Upper lobe of right lung (tissue), 1 donor: ENCODE data around the gene GLIS1. TPM values are rescaled to one million over a fixed set of nuclear protein-coding genes. Genes with fewer than 3 reads are reported as not detected.

Experiments
- ATAC-seq: fragments of 200-7000 bp; cut with Tn5 transposase; one replicate; pipeline ENCODE4 v1.9.1; 2020; ENCODE audit warnings: mild to moderate bottlenecking, moderate library complexity
- DNase-seq: peaks from one replicate; pipeline ENCODE4 v3.0.0-alpha.2; 2020
- H3K27ac ChIP-seq: fragments of 200-600 bp; one replicate; pipeline ENCODE4 v1.8.0; 2022
- H3K27me3 ChIP-seq: fragments of 200-600 bp; one replicate; pipeline ENCODE4 v1.8.0; 2022; ENCODE audit warnings: mild to moderate bottlenecking
- H3K36me3 ChIP-seq: fragments of 200-600 bp; one replicate; pipeline ENCODE4 v1.8.0; 2022
- H3K4me1 ChIP-seq: fragments of 200-600 bp; one replicate; pipeline ENCODE4 v1.8.0; 2022
- H3K4me3 ChIP-seq: fragments of 200-600 bp; one replicate; pipeline ENCODE4 v1.8.0; 2022; ENCODE audit warnings: mild to moderate bottlenecking
- H3K9me3 ChIP-seq: fragments of 200-600 bp; one replicate; pipeline ENCODE4 v1.8.0; 2022
- CTCF ChIP-seq: fragments of 200-600 bp; IDR thresholded peaks from one replicate; pipeline ENCODE4 v1.8.0; 2022; ENCODE audit warnings: antibody characterized with exemption
- intact Hi-C: fragments of 100-400 bp; cut with DNase I; formaldehyde crosslinking; loops from one replicate; pipeline ENCODE4 v1.11.0; 2022
- total RNA-seq: library from RNA; stranded (reverse); fragmentation: NEBNext Ultra II Directional; extraction: Animal tissue kit (Norgen Biotek cat#: 25700); gene quantifications from one replicate; pipeline ENCODE4 v1.2.1, GENCODE V29; 2021
- donor health status: DM: no; HTN: yes; CAD: no; lungs with severe emphysema.

The GLIS1 gene
- total RNA-seq, 1 donor from 2014 or later, result 0.14 TPM

GRCh38 chr1:53500204-53501064, 238.5 kb downstream of the GLIS1 start:
- Histone ChIP-seq H3K27me3 (peaks cover 25% of the 10 kb centered on the region), H3K4me1 (no peaks in the 10 kb centered on the region), H3K9me3 (no peaks in the 10 kb centered on the region), H3K4me3 (no peak overlapping the region), H3K36me3 (no peaks in the 10 kb centered on the region), H3K27ac (no peak overlapping the region)
- no peak for TF ChIP-seq CTCF
- intact Hi-C loops, result no loop called here
- DNase-seq (no peak), ATAC-seq (no peak)

- H3K36me3 ChIP-seq, result no peaks in the 10 kb centered on the region
- DNase-seq (no peak), ATAC-seq (no peak)
- no peak for TF ChIP-seq CTCF
- intact Hi-C loops, result no loop called here
- H3K27me3 ChIP-seq, result peaks cover 25% of the 10 kb centered on the region
- no peaks in the 10 kb centered on the region for H3K9me3 ChIP-seq
- H3K4me3 ChIP-seq, result no peak overlapping the region
- no peaks in the 10 kb centered on the region for H3K4me1 ChIP-seq
- H3K27ac ChIP-seq, result no peak overlapping the region
Observed at GRCh38 chr1:53499257-53500203, 239.4 kb downstream of the GLIS1 start.

- H3K4me1 ChIP-seq, result no peaks in the 10 kb centered on the region
- peaks cover 25% of the 10 kb centered on the region for H3K27me3 ChIP-seq
- intact Hi-C loops, result no loop called here
- no peaks in the 10 kb centered on the region for H3K9me3 ChIP-seq
- DNase-seq (no peak), ATAC-seq (no peak)
- no peaks in the 10 kb centered on the region for H3K36me3 ChIP-seq
- no peak overlapping the region for H3K4me3 ChIP-seq
- no peak for TF ChIP-seq CTCF
- H3K27ac ChIP-seq, result no peak overlapping the region
Observed at GRCh38 chr1:53498555-53499131, 240.3 kb downstream of the GLIS1 start.

- no peaks in the 10 kb centered on the region for H3K9me3 ChIP-seq
- DNase-seq (no peak), ATAC-seq (no peak)
- H3K4me3 ChIP-seq, result no peak overlapping the region
- TF ChIP-seq CTCF, result no peak
- no peak overlapping the region for H3K27ac ChIP-seq
- H3K4me1 ChIP-seq, result no peaks in the 10 kb centered on the region
- intact Hi-C loops, result no loop called here
- peaks cover 18% of the 10 kb centered on the region for H3K27me3 ChIP-seq
- H3K36me3 ChIP-seq, result no peaks in the 10 kb centered on the region
Observed at GRCh38 chr1:53495633-53496345, 243.2 kb downstream of the GLIS1 start.

GRCh38 chr1:53490351-53490750, 248.6 kb downstream of the GLIS1 start:
- Histone ChIP-seq H3K36me3 (no peaks in the 10 kb centered on the region), H3K9me3 (no peaks in the 10 kb centered on the region), H3K27me3 (peaks cover 16% of the 10 kb centered on the region), H3K4me3 (no peak overlapping the region), H3K4me1 (no peaks in the 10 kb centered on the region), H3K27ac (no peak overlapping the region)
- DNase-seq (no peak), ATAC-seq (no peak)
- intact Hi-C loops, result no loop called here
- no peak for TF ChIP-seq CTCF
